Ishikawa (cell line): ENCODE measurements around the gene MAPK6.

Experiments used
- EP300 ChIP-seq: IDR thresholded peaks from 2 replicates; pipeline ENCODE4 v1.6.1; 2012; ENCODE audit warnings: borderline replicate concordance
- FOXM1 ChIP-seq: IDR thresholded peaks from 2 replicates; pipeline ENCODE4 v1.6.1; 2012; ENCODE audit warnings: low read depth, borderline replicate concordance
- NFIC ChIP-seq: IDR thresholded peaks from 2 replicates; pipeline ENCODE4 v1.6.1; 2012
- RAD21 ChIP-seq: IDR thresholded peaks from 2 replicates; pipeline ENCODE4 v1.6.1; 2012; ENCODE audit warnings: low read depth
- YY1 ChIP-seq: IDR thresholded peaks from 2 replicates; pipeline ENCODE4 v1.6.1; 2012; ENCODE audit warnings: low read depth
- ZBTB7A ChIP-seq: IDR thresholded peaks from 2 replicates; pipeline ENCODE4 v1.6.1; 2012; ENCODE audit warnings: low read depth
- TF ChIP-seq, protein P1 (sequence below): IDR thresholded peaks from 2 replicates; pipeline ENCODE4 v1.6.1; 2012; ENCODE audit warnings: low read depth, mild to moderate bottlenecking

- TF ChIP-seq ZBTB7A, result no peak
- no peak for TF ChIP-seq RAD21
- TF ChIP-seq FOXM1, result no peak
- no peak for TF ChIP-seq EP300
- TF ChIP-seq NFIC, result no peak
- TF ChIP-seq, protein P1, sequence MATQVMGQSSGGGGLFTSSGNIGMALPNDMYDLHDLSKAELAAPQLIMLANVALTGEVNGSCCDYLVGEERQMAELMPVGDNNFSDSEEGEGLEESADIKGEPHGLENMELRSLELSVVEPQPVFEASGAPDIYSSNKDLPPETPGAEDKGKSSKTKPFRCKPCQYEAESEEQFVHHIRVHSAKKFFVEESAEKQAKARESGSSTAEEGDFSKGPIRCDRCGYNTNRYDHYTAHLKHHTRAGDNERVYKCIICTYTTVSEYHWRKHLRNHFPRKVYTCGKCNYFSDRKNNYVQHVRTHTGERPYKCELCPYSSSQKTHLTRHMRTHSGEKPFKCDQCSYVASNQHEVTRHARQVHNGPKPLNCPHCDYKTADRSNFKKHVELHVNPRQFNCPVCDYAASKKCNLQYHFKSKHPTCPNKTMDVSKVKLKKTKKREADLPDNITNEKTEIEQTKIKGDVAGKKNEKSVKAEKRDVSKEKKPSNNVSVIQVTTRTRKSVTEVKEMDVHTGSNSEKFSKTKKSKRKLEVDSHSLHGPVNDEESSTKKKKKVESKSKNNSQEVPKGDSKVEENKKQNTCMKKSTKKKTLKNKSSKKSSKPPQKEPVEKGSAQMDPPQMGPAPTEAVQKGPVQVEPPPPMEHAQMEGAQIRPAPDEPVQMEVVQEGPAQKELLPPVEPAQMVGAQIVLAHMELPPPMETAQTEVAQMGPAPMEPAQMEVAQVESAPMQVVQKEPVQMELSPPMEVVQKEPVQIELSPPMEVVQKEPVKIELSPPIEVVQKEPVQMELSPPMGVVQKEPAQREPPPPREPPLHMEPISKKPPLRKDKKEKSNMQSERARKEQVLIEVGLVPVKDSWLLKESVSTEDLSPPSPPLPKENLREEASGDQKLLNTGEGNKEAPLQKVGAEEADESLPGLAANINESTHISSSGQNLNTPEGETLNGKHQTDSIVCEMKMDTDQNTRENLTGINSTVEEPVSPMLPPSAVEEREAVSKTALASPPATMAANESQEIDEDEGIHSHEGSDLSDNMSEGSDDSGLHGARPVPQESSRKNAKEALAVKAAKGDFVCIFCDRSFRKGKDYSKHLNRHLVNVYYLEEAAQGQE, result no peak
- TF ChIP-seq YY1, result no peak
These were observed 23.2 kb downstream of the MAPK6 start for GRCh38 chr15:52042051-52042851.
